NB4 (cell line): ENCODE results near the gene STAM.

Source experiments
- POLR2A ChIP-seq: IDR thresholded peaks from 2 replicates; pipeline ENCODE4 v1.6.1; 2011; ENCODE audit warnings: mild to moderate bottlenecking; ENCODE audit not compliant: insufficient read length; ENCODE audit errors: extremely low read depth
- TF ChIP-seq, protein P1 (sequence below): IDR thresholded peaks from one replicate; pipeline ENCODE4 v1.5.1; 2012; ENCODE audit warnings: low read depth, low read length
- TF ChIP-seq, protein P2 (sequence below): IDR thresholded peaks from 2 replicates; pipeline ENCODE4 v1.6.1; 2011; ENCODE audit warnings: low read depth, low read length

DNA sequence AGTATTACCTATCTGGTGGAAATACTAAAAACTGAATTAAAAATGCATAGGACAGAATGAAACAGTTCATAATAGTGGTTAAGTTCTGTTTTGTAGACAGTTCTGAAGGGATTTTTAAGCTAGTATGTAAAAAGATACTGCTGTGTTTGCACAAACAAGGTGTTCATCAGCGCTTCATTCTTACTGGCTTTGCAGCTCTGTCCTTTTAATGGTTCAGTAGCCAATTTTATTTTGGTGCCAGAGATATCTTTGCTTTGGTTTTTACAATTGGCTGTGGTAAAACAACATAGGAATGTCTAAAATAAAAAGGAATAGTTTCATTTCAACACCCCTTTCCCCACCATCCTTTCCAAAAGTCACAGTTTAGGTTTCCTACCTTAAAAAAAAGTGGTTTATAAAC is 33.0 kb downstream of the STAM start:
- TF ChIP-seq, protein P1, sequence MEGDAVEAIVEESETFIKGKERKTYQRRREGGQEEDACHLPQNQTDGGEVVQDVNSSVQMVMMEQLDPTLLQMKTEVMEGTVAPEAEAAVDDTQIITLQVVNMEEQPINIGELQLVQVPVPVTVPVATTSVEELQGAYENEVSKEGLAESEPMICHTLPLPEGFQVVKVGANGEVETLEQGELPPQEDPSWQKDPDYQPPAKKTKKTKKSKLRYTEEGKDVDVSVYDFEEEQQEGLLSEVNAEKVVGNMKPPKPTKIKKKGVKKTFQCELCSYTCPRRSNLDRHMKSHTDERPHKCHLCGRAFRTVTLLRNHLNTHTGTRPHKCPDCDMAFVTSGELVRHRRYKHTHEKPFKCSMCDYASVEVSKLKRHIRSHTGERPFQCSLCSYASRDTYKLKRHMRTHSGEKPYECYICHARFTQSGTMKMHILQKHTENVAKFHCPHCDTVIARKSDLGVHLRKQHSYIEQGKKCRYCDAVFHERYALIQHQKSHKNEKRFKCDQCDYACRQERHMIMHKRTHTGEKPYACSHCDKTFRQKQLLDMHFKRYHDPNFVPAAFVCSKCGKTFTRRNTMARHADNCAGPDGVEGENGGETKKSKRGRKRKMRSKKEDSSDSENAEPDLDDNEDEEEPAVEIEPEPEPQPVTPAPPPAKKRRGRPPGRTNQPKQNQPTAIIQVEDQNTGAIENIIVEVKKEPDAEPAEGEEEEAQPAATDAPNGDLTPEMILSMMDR = no peak
- TF ChIP-seq POLR2A = no peak
- TF ChIP-seq, protein P2, sequence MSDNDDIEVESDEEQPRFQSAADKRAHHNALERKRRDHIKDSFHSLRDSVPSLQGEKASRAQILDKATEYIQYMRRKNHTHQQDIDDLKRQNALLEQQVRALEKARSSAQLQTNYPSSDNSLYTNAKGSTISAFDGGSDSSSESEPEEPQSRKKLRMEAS = no peak
